ENCODE measurements around the gene PDE11A.

DNA sequence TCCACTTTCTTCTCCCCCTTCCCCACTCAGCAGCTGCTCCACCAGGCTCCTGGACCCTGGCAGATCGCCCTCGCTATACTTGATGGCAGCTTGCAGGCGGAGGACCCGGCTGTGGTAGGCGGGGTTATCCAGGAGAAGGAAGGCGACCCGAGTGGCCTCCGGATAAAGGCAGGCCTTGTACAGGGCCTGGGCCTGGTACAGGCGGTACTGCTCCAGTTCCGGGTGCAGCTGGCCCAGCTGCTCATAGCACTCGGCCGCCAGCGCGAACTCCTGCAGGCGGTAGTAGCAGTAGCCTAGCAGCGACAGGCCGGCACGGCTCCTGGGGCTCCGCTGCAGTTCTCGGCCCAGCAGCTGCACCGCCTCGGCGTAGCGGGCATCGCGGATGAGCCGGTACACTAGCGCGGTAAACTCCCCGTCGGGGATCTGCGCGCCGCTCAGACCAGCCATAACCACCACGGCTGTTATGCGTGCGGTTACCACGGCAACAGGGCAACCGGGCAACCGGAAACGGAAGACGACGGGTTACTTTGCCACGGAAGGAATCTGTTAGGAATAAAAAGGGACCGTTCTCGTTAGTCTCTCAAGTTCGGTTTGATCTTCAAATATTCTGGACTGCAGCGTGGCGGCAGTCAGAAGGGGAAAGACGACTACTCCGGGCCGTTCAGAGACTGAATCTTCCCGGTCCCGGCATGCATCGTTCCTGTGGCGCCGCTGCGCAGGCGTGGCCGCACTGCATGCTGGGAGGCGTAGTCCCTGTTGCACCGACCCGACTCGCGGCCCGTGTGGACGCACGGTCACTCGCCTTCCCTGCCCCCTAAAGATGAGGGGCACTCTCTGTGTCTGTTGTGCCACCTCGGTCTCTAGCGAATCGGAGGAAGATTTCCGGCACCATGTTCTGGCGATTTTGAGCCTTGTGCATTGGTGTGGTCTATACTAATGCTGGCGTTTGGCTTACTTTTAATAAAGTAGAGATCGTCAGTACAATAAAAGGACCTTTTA, 454.0 kb downstream of the PDE11A start:
- TF ChIP-seq, protein P1, sequence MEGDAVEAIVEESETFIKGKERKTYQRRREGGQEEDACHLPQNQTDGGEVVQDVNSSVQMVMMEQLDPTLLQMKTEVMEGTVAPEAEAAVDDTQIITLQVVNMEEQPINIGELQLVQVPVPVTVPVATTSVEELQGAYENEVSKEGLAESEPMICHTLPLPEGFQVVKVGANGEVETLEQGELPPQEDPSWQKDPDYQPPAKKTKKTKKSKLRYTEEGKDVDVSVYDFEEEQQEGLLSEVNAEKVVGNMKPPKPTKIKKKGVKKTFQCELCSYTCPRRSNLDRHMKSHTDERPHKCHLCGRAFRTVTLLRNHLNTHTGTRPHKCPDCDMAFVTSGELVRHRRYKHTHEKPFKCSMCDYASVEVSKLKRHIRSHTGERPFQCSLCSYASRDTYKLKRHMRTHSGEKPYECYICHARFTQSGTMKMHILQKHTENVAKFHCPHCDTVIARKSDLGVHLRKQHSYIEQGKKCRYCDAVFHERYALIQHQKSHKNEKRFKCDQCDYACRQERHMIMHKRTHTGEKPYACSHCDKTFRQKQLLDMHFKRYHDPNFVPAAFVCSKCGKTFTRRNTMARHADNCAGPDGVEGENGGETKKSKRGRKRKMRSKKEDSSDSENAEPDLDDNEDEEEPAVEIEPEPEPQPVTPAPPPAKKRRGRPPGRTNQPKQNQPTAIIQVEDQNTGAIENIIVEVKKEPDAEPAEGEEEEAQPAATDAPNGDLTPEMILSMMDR (IDR thresholded peaks at IDR 0.05; ENCODE audit: insufficient read depth, low read length, poor library complexity, severe bottlenecking), result no peak
- no peak for TF ChIP-seq EZH2phosphoT487 (conservative IDR thresholded peaks at IDR 0.05; ENCODE audit: low read length)

Data from SU-DHL-6 (cell line).